ENCODE data around the gene ADAM15. TPM values are rescaled to one million over a fixed set of nuclear protein-coding genes. Genes with fewer than 3 reads are reported as not detected.

ADAM15 gene
- total RNA-seq, 1 donor from 2014 or later: 101 TPM

GRCh38 chr1:155024315-155024714, 26.8 kb upstream of the ADAM15 start:
- ATAC-seq (no peak), DNase-seq (ENCODE audit: missing footprints) (no peak)
- intact Hi-C loops (cut with DNase I): no loop called here

DNA sequence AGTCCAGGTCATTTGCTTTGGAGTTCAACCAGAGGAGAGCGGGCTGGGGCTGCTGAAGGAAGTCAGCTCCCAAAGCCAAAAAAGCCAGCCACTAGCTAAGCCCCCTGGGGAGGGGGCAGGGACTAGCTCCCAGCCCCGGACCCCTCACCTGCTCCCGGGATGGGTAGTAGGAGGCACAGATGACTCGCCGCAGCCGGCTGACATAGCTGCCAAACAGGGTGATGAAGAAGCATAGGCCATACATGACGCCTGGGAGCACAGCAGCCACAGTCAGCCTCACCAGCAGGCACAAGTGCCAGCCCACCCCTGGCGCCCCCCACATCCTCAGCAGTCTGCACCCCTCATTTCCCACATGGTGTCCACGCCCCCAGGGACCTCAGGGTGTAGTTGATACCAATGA, 25.0 kb upstream of the ADAM15 start:
- DNase-seq (ENCODE audit: missing footprints) (no peak), ATAC-seq (no peak)
- intact Hi-C loops (cut with DNase I): no loop called here

GRCh38 chr1:155026588-155026987, 24.5 kb upstream of the ADAM15 start:
- intact Hi-C loops (cut with DNase I): no loop called here
- DNase-seq (ENCODE audit: missing footprints) (no peak), ATAC-seq (no peak)

GRCh38 chr1:155029513-155030242, 21.4 kb upstream of the ADAM15 start:
- ATAC-seq: no peak

GRCh38 chr1:155030243-155030795, 20.8 kb upstream of the ADAM15 start:
- ATAC-seq (no peak), DNase-seq (ENCODE audit: missing footprints) (no peak)
- intact Hi-C loops (cut with DNase I): no loop called here

More at GRCh38 chr1:155029513-155030242, 21.4 kb upstream of the ADAM15 start:
- no peak for DNase-seq (ENCODE audit: missing footprints)
- intact Hi-C loops (cut with DNase I): no loop called here

- DNase-seq (ENCODE audit: missing footprints): no peak
- no peak for ATAC-seq
- intact Hi-C loops (cut with DNase I): no loop called here
These were observed 20.2 kb upstream of the ADAM15 start for GRCh38 chr1:155030899-155031298.

- intact Hi-C loops (cut with DNase I): no loop called here
- DNase-seq (ENCODE audit: missing footprints) (no peak), ATAC-seq (no peak)
These were observed 18.2 kb upstream of the ADAM15 start for GRCh38 chr1:155032886-155033285.

GRCh38 chr1:155033524-155033923, 17.6 kb upstream of the ADAM15 start, which contains the start of the genes DCST1 and DCST2:
TSS of gene DCST1 (plus strand) at chr1:155033824. CDS start at chr1:155034037, 213 bp downstream.
TSS of gene DCST2 (minus strand) at chr1:155033781. CDS start at chr1:155033701, 80 bp downstream.
- DNase-seq (ENCODE audit: missing footprints) (no peak), ATAC-seq (no peak)
- intact Hi-C loops (cut with DNase I): no loop called here

DNA sequence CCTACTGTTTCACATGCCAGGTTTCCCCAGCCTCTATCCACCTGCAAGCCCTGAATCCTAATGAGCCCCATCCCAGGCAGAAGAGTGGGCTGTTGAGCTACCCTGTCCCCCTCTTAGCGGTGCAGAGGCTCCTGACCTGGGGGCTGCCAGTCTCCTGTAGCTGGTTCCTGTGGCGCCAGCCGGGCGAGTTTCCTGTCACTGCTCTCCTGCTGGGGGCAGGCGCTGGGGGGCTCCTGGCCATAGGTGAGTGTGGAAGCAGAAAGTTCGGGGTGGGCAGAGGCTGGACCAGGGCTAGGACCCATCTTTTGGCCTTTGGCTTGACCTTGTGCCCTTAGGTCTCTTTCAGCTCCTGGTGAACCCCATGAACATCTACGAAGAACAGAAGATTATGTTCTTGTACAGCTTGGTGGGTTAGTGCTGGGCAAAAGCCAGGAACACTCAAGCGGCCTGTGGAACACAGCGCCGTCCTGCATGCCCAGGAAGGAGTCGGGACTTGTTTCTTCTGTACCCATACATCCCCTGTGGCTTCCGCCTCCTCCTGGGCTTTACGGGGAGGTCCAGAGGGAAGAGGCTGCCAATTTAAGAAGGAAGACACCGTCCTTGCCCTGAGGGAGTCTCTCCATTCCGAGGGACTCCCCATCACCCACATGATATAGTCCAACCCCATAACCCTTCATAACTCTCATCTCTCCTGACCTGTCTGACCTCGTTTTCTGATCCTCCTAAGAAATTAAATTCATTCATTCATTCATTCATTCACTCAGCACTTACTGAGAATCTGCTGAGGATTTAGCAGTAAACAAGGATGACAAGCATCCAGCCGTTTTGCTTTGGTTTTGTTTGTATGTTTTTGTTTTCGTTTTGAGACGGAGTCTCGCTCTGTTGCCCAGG, 16.6 kb upstream of the ADAM15 start:
- intact Hi-C loops (cut with DNase I): no loop called here
- ATAC-seq (no peak), DNase-seq (ENCODE audit: missing footprints) (no peak)

DNA sequence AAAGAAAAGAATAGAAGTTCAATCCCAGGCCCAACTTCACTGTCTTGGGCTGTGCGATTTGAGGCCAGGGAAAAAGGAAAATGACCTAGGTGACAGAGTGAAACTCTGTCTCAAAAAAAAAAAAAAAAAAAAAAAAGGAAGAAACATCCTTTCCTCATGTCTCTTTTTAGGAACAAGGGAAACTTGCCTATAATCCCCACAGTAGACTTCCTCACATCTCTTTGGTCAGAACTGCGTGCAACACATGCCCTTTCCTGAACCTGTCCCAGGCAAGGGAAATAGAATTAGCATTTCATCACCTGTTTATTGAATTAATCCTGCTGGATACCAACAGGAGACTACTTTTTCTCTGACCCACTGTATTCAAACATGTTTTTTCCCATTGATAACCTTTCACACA, 15.2 kb upstream of the ADAM15 start:
- no peak for DNase-seq (ENCODE audit: missing footprints)
- intact Hi-C loops (cut with DNase I): no loop called here
- ATAC-seq: no peak

GRCh38 chr1:155037043-155037442, 14.1 kb upstream of the ADAM15 start:
- no peak for ATAC-seq
- intact Hi-C loops (cut with DNase I): no loop called here

DNA sequence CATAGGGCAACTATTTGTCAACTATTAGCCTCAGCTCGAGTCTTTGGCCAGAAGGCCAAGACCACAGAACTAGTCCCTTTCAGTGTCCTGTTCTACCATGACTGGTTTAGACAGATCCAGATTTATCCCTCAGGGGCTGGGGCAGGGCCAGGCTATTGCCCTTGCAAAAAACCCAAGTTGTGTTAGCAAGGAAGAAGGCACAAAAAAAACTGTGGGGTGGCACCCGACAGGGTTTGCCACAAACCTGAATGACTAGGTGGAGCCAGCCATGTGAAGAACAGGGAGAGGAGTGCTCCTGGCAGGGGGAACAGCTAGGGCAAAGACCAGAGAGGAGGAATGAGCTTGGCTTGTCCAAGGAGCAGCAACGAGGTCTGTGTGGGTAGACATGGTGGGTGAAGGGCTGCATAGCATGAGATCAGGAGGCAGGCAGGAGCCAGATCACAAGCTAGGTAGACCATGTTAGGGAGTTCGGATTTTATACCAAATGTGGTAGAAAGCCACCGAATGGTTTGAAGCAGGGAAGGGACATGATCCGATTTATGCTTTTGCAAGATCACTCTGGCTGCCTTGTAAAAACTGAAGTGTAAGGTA, 13.2 kb upstream of the ADAM15 start:
- ATAC-seq (no peak), DNase-seq (ENCODE audit: missing footprints) (no peak)
- intact Hi-C loops (cut with DNase I): no loop called here

More at GRCh38 chr1:155037043-155037442, 14.1 kb upstream of the ADAM15 start:
- DNase-seq (ENCODE audit: missing footprints): no peak

GRCh38 chr1:155038602-155039307, 12.4 kb upstream of the ADAM15 start:
- DNase-seq (ENCODE audit: missing footprints) (no peak), ATAC-seq (no peak)
- intact Hi-C loops (cut with DNase I): no loop called here

GRCh38 chr1:155039308-155039669, 11.8 kb upstream of the ADAM15 start:
- DNase-seq (ENCODE audit: missing footprints) (no peak), ATAC-seq (peak; percentile 11)
- intact Hi-C loops (cut with DNase I): no loop called here

DNA sequence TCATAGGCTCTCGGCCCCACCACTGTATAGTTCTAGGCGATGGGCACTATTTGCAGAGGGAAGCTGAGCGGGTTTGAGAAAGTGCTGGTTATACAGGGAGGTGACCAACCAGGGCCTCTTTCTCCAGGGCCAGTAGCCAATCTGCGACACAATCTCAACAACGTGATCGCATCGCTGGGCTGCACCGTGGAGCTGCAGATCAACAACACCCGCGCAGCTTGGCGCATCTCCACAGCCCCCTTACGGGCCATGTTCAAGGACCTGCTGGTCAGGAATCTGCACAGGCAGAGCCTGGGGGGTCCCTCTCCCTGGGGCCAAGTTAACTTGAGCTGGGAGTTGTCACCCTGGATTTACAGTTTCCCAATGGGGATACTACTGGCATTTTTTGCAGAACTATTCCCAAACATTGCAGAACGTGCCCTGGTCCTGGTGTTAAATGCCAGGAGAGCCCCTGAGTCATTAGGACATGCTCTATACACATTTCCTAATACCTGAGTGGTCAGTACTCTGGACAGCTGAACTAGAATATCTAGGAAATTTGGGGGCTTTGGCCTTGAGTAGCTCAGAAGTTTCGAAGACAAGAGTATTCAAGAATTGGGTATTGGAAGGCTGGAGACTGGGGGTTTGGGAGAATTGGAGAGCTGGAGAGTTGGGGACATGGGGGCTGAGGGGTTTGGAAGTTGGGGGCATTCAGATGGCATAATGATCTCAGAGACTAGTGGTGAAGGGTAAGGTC, 10.6 kb upstream of the ADAM15 start:
- peak; percentile 67 for DNase-seq (ENCODE audit: missing footprints)
- intact Hi-C loops (cut with DNase I): no loop called here
- no peak for ATAC-seq

DNA sequence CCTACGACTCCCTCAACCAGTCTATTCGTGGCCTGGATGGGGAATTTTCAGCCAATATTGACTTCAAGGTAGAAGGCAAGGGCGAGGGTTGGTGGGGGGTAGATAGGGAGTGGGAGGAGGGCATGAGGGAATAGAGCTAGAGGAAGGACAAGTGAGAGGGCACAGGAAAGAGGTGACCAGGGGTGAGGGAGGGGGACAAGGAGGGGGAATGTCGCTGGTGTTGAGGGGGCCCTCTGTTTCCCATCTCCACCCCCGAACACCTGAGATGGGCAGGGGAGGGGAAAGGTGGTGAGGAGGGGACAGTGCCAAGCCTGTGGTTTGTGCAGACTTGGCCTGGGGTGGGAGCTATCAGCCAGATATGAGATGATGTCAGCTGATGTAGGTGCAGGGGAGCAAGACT, 8.3 kb upstream of the ADAM15 start:
- no peak for DNase-seq (ENCODE audit: missing footprints)
- intact Hi-C loops (cut with DNase I): no loop called here
- no peak for ATAC-seq

GRCh38 chr1:155043301-155043702, 7.8 kb upstream of the ADAM15 start:
- intact Hi-C loops (cut with DNase I): no loop called here
- DNase-seq (ENCODE audit: missing footprints) (no peak), ATAC-seq (no peak)

DNA sequence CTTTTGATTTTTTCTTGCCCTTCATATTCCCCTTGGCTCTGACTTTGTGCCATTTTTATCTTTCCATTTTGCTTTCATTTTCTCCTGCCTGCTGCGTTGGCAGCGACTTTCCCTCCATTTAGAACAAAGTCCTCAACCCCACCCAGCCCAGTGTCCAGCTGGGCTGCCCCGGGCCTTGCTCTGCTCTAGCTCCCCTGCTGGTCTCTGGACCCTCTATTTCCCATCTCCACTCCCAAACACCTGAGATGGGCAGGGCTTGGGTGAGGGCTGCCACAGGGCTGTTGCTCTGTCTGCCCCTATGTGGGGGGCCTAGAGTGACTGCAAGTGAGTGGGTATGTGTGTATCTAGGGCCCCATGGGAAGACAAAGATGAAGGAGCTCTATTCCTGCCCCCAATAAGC, 7.3 kb upstream of the ADAM15 start:
- intact Hi-C loops (cut with DNase I): loop anchor here (2.0 kb wide), 1 partner anchor 41 kb away; no protein-coding TSS in a partner anchor
- ATAC-seq (no peak), DNase-seq (ENCODE audit: missing footprints) (no peak)
